ENCODE measurements around the gene ALG3.
"Not testable (repeated sequence)": the region's sequence is repeated elsewhere in the genome, so short reads cannot be mapped to it uniquely, and the experiment has no call there.

- TF ChIP-seq EP300, CTCF, POLR2A (IDR thresholded peaks at IDR 0.05): not testable (repeated sequence)
Observed at GRCh38 chr3:184267249-184267648, 18.5 kb upstream of the ALG3 start.
